Trophoblast cell (in vitro differentiated cells and primary cell): ENCODE data around the gene CAMSAP3.

Experiments used
- DNase-seq, 2 donors: peaks; one replicate each; pipeline ENCODE4 v3.0.0-alpha.2; 2016
- H2AFZ ChIP-seq: 2 replicates; pipeline ENCODE4 v1.6.1; 2013; ENCODE audit warnings: low read length, moderate library complexity, mild to moderate bottlenecking; ENCODE audit not compliant: insufficient read depth, poor library complexity
- H2AK5ac ChIP-seq: 2 replicates; pipeline ENCODE4 v1.6.1; 2013; ENCODE audit warnings: mild to moderate bottlenecking, low read length
- H2BK120ac ChIP-seq: 2 replicates; pipeline ENCODE4 v1.6.1; 2013; ENCODE audit warnings: low read length, mild to moderate bottlenecking, moderate library complexity; ENCODE audit not compliant: insufficient read depth, poor library complexity
- H2BK12ac ChIP-seq: 2 replicates; pipeline ENCODE4 v1.6.1; 2013; ENCODE audit warnings: mild to moderate bottlenecking, low read length, moderate library complexity
- H2BK5ac ChIP-seq: 2 replicates; pipeline ENCODE4 v1.6.1; 2013; ENCODE audit warnings: low read length, low read depth, moderate library complexity, mild to moderate bottlenecking; ENCODE audit not compliant: poor library complexity
- H3K14ac ChIP-seq: 2 replicates; pipeline ENCODE4 v1.6.1; 2013; ENCODE audit warnings: mild to moderate bottlenecking, low read length
- H3K18ac ChIP-seq: 2 replicates; pipeline ENCODE4 v1.6.1; 2013; ENCODE audit warnings: mild to moderate bottlenecking, low read length
- H3K23ac ChIP-seq: 2 replicates; pipeline ENCODE4 v1.6.1; 2013; ENCODE audit warnings: low read length
- H3K27ac ChIP-seq: 2 replicates; pipeline ENCODE4 v1.5.1; 2013; ENCODE audit warnings: low read depth, mild to moderate bottlenecking, inconsistent platforms, low read length, moderate library complexity
- H3K27me3 ChIP-seq: 2 replicates; pipeline ENCODE4 v1.6.1; 2013; ENCODE audit warnings: inconsistent platforms, mild to moderate bottlenecking, low read length, moderate library complexity; ENCODE audit not compliant: insufficient read depth
- H3K36me3 ChIP-seq, 2 experiments: 1 replicate in 1 of 2; 2 replicates in 1 of 2; pipeline ENCODE4 v1.6.1; 2013; ENCODE audit warnings: low read length in 2 of 2, mild to moderate bottlenecking in 2 of 2, moderate library complexity in 1 of 2; ENCODE audit not compliant: insufficient read depth in 2 of 2, control insufficient read depth in 1 of 2
- H3K4ac ChIP-seq: 2 replicates; pipeline ENCODE4 v1.6.1; 2013; ENCODE audit warnings: low read depth, mild to moderate bottlenecking, low read length, moderate library complexity
- H3K4me1 ChIP-seq, 2 experiments: 1 replicate in 1 of 2; 2 replicates in 1 of 2; pipeline ENCODE4 v1.6.1; 2013; ENCODE audit warnings: low read length in 2 of 2, mild to moderate bottlenecking in 2 of 2, moderate library complexity in 1 of 2; ENCODE audit not compliant: insufficient read depth in 2 of 2, control insufficient read depth in 1 of 2
- H3K4me2 ChIP-seq: 2 replicates; pipeline ENCODE4 v1.6.1; 2013; ENCODE audit warnings: inconsistent platforms, mild to moderate bottlenecking, low read length, moderate library complexity
- H3K4me3 ChIP-seq: 2 replicates; pipeline ENCODE4 v1.5.1; 2013; ENCODE audit warnings: mild to moderate bottlenecking, low read depth, low read length, inconsistent platforms
- H3K79me1 ChIP-seq: one replicate; pipeline ENCODE4 v1.6.1; 2013; ENCODE audit warnings: low read length
- H3K79me2 ChIP-seq: 2 replicates; pipeline ENCODE4 v1.6.1; 2013; ENCODE audit warnings: low read length, mild to moderate bottlenecking; ENCODE audit not compliant: control insufficient read depth, insufficient read depth, poor library complexity
- H3K9ac ChIP-seq: 2 replicates; pipeline ENCODE4 v1.6.1; 2013; ENCODE audit warnings: mild to moderate bottlenecking, low read length
- H3K9me3 ChIP-seq: 2 replicates; pipeline ENCODE4 v1.6.1; 2013; ENCODE audit warnings: low read depth, mild to moderate bottlenecking, control low read depth, inconsistent platforms, low read length; ENCODE audit not compliant: insufficient read depth
- H4K12ac ChIP-seq: 2 replicates; pipeline ENCODE4 v1.6.1; 2013; ENCODE audit warnings: low read depth, mild to moderate bottlenecking, low read length, moderate library complexity
- H4K8ac ChIP-seq: 2 replicates; pipeline ENCODE4 v1.6.1; 2013; ENCODE audit warnings: low read depth, mild to moderate bottlenecking, low read length, moderate library complexity
- H4K91ac ChIP-seq: one replicate; pipeline ENCODE4 v1.6.1; 2013; ENCODE audit warnings: low read depth, mild to moderate bottlenecking, low read length, moderate library complexity
- WGBS: extraction: QIAGEN DNeasy Blood & Tissue Kit; methylation state at CpG from one replicate; pipeline ENCODE4 v1.1.7; 2013; ENCODE audit warnings: missing lambda C conversion rate; ENCODE audit not compliant: insufficient read length, insufficient coverage; ENCODE audit errors: extremely low coverage; 5-methylcytosine and 5-hydroxymethylcytosine counted together

Gene CAMSAP3

DNA sequence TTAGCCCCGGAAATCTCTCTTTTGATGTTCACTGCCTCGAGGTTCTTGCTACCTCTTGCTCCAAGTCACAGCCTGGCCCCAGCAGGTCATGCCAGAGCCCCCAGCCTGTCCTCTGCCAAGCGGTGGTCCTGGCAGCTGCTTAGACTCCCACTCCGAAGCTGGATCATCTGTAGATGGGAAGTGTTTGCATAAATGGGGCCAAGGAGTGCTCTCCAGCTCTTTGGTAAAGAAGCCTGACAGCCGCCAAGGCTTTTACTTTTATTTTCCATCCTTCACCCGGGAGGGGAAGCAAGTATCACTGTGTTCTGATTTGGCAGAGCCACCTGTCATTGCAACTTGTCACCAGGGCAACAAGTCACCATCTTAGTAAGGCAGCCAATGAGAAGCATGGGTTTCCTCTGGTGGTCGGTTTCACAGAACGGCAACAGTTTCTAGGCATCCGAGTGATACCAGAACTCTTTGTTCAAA is 62.6 kb downstream of the CAMSAP3 start:
- no peak overlapping the region for H3K18ac ChIP-seq
- WGBS, result no CpG with 5 or more reads among the region's 9 CpGs
- no peak overlapping the region for H3K4me3 ChIP-seq
- no peak for DNase-seq
- H4K8ac ChIP-seq, result no peak overlapping the region
- no peak overlapping the region for H4K12ac ChIP-seq
- no peaks in the 10 kb centered on the region for H3K79me2 ChIP-seq
- H3K4me2 ChIP-seq, result no peak overlapping the region
- no peak overlapping the region for H4K91ac ChIP-seq
- no peak overlapping the region for H3K4ac ChIP-seq
- H2BK120ac ChIP-seq, result no peak overlapping the region
- H3K27ac ChIP-seq, result no peak overlapping the region
- no peaks in the 10 kb centered on the region for H3K36me3 ChIP-seq
- no peaks in the 10 kb centered on the region for H3K9me3 ChIP-seq
- no peaks in the 10 kb centered on the region for H3K79me1 ChIP-seq
- H3K23ac ChIP-seq, result no peak overlapping the region
- H2AK5ac ChIP-seq, result no peak overlapping the region
- H3K4me1 ChIP-seq, result no peaks in the 10 kb centered on the region
- H2AFZ ChIP-seq, result no peak overlapping the region
- no peak overlapping the region for H2BK12ac ChIP-seq
- H3K14ac ChIP-seq, result no peak overlapping the region
- no peaks in the 10 kb centered on the region for H3K27me3 ChIP-seq
- no peak overlapping the region for H2BK5ac ChIP-seq
- H3K9ac ChIP-seq, result no peak overlapping the region

DNA sequence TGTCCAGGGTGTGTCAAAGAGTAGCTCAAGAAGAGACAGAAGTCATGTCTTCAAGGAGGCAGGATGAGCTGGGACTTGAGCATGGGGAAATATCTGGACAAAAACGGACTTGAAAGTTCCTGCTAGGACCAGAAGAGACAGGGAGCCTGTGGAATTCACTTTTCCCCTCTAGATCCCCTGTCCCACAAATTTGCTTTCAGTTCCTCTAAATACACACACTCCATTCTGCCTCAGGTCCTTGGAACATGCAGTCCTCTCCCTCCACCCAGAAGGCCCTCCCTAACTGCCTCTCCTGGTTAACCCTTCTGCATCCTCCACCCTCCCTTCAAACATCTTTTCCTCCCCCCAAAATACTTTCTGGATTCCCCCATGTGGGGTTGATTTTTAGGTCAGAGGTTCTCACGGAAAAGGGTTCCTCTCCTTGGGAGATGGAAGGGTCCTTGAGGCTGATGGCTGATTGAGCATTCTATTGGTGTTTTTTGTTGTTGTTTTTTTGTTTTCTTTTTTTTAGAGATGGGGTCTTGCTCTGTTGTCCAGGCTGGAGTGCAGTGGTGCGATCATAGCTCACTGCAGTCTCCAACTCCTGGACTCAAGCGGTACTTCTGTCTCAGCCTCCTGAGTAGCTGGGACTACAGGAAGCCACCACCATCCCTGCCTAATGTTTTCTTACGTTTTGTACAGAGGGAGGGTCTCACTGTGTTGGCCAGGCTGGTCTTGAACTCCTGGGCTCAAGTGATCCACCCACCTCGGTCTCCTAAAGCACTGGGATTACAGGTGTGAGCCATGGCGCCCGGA is 66.3 kb downstream of the CAMSAP3 start:
- no peaks in the 10 kb centered on the region for H3K4me1 ChIP-seq
- no peak overlapping the region for H4K91ac ChIP-seq
- no peak overlapping the region for H3K23ac ChIP-seq
- no peak overlapping the region for H4K12ac ChIP-seq
- no peaks in the 10 kb centered on the region for H3K27me3 ChIP-seq
- WGBS, result no CpG with 5 or more reads among the region's 8 CpGs
- no peak overlapping the region for H3K4me2 ChIP-seq
- no peak overlapping the region for H2BK120ac ChIP-seq
- H3K14ac ChIP-seq, result no peak overlapping the region
- H4K8ac ChIP-seq, result no peak overlapping the region
- no peaks in the 10 kb centered on the region for H3K9me3 ChIP-seq
- H3K4ac ChIP-seq, result no peak overlapping the region
- no peak overlapping the region for H2AFZ ChIP-seq
- DNase-seq, result no peak
- H2AK5ac ChIP-seq, result no peak overlapping the region
- no peak overlapping the region for H2BK12ac ChIP-seq
- H3K36me3 ChIP-seq, result no peaks in the 10 kb centered on the region
- H3K18ac ChIP-seq, result no peak overlapping the region
- no peaks in the 10 kb centered on the region for H3K79me1 ChIP-seq
- no peak overlapping the region for H3K27ac ChIP-seq
- H3K4me3 ChIP-seq, result no peak overlapping the region
- no peaks in the 10 kb centered on the region for H3K79me2 ChIP-seq
- H2BK5ac ChIP-seq, result no peak overlapping the region
- H3K9ac ChIP-seq, result no peak overlapping the region

DNA sequence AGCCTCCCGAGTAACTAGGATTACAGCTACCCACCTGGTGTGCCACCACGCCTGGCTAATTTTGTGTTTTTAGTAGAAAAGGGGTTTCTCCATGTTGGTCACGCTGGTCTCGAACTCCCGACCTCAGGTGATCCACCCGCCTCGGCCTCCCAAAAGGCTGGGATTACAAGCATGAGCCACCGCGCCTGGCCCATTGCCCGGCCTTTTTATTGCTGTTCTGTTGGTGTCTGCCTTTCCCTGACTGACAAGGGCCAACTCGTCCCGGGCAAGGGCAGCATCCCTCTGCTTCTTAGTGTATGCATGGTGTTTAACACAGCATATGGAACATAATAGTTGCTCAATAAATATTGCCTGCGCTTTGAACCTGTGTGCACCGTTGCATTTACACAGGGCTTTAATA is 67.0 kb downstream of the CAMSAP3 start:
- Histone ChIP-seq H3K4ac (no peak overlapping the region), H4K8ac (no peak overlapping the region), H3K27me3 (no peaks in the 10 kb centered on the region), H2BK120ac (no peak overlapping the region), H3K9ac (no peak overlapping the region), H3K79me2 (no peaks in the 10 kb centered on the region), H3K27ac (no peak overlapping the region), H2AK5ac (no peak overlapping the region), H2AFZ (no peak overlapping the region), H4K91ac (no peak overlapping the region), H3K18ac (no peak overlapping the region), H3K14ac (no peak overlapping the region), H3K23ac (no peak overlapping the region), H3K4me1 (no peaks in the 10 kb centered on the region), H2BK12ac (no peak overlapping the region), H4K12ac (no peak overlapping the region), H3K4me3 (no peak overlapping the region), H3K79me1 (no peaks in the 10 kb centered on the region), H3K36me3 (no peaks in the 10 kb centered on the region), H3K4me2 (no peak overlapping the region), H3K9me3 (no peaks in the 10 kb centered on the region), H2BK5ac (no peak overlapping the region)
- no CpG with 5 or more reads among the region's 14 CpGs for WGBS
- no peak for DNase-seq

DNA sequence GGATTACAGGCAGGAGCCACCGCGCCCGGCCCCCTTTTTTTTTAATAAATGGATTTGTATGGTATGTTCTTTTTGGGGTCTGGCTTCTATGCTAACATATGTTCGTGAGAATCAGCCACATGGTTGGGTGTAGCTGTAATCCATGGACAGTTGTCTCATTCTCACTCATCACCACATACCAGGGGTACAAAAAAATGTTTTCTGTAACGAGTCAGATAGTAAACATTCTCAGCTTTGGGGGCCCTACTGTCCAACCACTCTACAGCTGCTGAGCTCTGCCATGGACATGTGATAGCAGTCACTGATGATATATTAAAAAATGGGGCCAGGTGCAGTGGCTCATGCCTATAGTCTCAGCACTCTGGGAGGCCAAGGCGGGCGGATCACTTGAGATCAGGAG is 68.0 kb downstream of the CAMSAP3 start:
- H3K79me1 ChIP-seq, result no peaks in the 10 kb centered on the region
- no peak overlapping the region for H3K18ac ChIP-seq
- DNase-seq, result no peak
- H3K27ac ChIP-seq, result no peak overlapping the region
- H2BK5ac ChIP-seq, result no peak overlapping the region
- no peak overlapping the region for H2BK12ac ChIP-seq
- H3K23ac ChIP-seq, result no peak overlapping the region
- H3K27me3 ChIP-seq, result peaks cover 1% of the 10 kb centered on the region
- no peaks in the 10 kb centered on the region for H3K79me2 ChIP-seq
- no CpG with 5 or more reads among the region's 7 CpGs for WGBS
- no peak overlapping the region for H2AFZ ChIP-seq
- no peak overlapping the region for H2BK120ac ChIP-seq
- H4K91ac ChIP-seq, result no peak overlapping the region
- no peak overlapping the region for H4K8ac ChIP-seq
- peaks cover 2% of the 10 kb centered on the region for H3K9me3 ChIP-seq
- no peaks in the 10 kb centered on the region for H3K4me1 ChIP-seq
- H3K4me2 ChIP-seq, result no peak overlapping the region
- no peak overlapping the region for H2AK5ac ChIP-seq
- no peaks in the 10 kb centered on the region for H3K36me3 ChIP-seq
- H3K9ac ChIP-seq, result no peak overlapping the region
- no peak overlapping the region for H3K14ac ChIP-seq
- H3K4ac ChIP-seq, result no peak overlapping the region
- H4K12ac ChIP-seq, result no peak overlapping the region
- H3K4me3 ChIP-seq, result no peak overlapping the region
